ENCODE measurements around the gene NACA.
A peak's percentile ranks its signal among the peaks of the same experiment; 100 is the strongest.
"Not testable (repeated sequence)": the region's sequence is repeated elsewhere in the genome, so short reads cannot be mapped to it uniquely, and the experiment has no call there.

NACA gene

DNA sequence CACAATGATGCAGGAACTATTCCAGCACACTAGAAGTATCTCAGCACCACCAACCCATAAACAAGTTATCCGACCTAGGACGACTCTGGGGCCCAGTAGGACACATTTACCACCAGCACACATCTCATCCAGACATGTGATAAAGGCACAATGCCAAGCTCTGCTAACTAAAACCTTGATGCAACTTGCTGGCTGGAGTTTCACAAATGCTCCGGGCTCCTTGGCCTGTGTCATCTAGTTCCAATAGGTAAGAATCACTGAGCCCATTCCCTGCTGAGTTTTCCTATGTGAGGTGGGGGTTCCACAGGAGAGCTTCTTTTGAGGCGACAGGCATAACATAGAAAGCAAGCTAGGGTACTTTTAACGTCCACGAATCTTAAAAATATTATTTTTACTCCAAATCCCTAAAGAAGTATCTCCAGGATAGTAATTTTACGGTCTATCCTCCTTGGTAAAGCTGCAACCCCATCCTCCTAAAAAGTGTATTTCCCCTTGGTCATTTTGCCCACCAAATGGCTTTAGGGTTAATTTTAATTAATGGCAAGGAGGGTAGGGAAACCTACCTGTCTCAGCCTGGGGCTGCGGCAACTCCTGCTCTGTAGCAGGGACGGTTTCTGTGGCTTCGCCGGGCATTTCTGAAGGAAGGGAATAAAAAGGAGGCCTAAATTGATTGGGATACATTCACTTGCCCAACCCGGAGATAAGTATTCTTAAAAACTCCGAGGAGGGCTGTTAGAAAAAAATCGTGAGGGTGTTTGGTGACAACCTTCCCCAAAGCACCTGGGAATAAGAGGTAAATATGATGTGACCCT is 1.0 kb downstream of the NACA start:
- no peak for DNase-seq

DNA sequence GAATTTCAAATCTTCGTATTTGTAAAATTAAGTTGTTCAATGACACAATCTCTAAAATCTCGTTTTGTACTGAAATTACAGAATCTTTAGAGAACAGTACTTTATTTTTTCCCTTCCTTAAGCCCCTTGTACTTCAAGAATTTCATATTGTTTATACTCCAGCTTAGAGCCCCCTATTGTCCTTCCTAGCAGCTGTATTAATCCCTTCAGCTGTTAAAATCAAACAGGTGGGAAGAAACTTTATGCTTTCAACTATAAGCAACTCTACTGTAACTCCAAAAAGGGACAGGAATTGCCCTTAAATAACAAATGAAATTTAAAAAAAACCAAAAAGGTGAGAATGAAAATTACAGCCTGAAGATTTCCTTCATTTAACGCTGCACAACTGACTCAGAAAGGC is 1.7 kb downstream of the NACA start:
- no peak for DNase-seq

DNA sequence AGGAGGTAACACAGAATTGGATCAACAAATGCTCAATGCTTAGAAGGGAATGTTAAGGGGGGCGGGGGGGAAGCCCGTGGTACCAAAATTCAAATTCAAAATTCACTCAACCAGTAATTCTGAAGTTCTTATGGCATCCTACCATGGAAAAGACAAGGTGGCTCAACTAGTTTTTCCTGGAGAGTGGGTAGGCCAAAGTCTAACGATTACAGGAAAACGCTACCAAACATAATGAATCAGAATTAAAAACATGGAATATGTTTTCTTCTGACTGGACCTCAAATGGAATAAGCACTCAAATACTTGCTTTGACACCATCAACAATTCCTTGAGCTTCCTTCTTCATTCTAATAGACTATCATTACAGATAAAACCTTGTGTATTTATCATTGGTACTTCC is 2.3 kb downstream of the NACA start:
- DNase-seq, result no peak

DNA sequence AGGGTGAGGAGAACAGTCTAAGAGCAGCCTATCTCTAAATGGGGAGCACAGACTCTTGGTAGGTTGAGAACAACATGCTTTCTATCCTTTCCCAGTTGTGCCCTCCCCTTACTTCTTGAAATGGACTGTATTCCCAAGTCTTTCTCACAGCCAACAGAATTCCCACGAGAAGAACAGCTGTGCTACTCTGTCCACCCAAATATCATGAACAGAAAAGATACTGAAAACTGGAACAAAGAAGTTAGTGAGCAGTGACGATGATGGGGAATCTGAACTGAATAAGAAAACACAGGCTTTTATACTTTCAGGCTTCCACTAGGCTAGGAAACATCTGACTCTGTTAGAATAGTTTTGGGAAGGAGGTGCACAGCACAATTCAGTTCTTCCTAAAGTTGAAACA is 3.4 kb downstream of the NACA start:
- DNase-seq, result no peak

DNA sequence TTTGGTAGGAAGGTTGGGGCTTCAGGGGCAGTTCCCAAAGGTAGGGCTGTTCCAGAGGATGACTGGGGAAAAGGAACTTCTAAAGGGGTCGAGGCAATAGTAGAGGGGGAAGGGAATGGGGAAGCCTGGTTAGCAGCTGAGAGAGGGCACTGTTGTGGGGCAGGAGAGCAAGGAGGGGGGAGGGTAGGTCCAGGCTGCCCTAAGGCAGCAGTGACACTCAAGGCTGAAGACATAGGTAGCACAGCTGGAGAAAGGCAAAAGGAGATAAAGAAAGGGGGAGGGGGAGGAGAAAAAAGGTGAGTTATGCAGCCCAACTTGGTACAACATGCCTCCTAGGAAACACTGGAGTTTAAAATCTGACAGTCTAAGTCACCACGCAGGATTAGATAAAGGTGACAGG is 3.9 kb downstream of the NACA start:
- DNase-seq, result no peak

DNA sequence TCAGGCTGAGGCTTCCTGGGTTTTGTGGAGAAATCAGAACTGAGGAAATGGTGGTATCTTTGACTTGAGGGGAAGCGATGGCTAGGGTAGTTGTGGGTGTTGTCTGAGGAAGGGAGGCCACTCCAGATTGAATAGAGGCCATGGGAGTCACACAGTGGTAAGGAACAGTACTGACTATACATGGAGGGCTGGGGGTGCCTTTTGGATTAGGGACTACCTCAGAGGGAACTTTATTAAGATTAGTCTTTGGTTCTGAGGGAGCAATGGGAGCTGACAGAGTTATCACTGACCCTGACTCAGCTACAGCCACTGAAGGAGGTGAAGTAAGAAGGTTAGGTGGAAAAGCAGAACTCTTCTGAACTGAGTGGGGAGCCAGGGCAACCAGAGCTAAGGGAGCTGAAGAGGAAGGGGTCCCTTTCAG is 4.4 kb downstream of the NACA start:
- no peak for DNase-seq

DNA sequence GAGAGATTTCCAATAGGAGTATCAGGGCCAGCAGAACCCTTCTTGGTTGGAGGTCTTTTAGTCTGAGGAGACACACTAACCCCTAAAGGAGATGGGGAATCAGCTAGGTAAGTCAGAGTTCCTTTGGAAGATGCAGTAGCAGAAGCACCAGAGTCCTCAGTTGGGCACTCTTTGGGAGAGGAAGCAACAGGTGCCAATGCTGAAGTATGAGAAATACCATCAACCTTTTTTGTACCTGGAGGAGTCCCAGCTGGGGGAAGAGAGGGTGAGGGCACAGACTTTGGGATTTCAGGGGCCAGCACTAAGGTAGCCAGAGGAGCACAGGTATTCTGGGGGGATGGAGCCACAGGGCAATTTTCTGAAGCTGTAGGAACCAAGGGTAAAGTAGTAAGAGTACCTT is 6.0 kb downstream of the NACA start:
- DNase-seq, result no peak

DNA sequence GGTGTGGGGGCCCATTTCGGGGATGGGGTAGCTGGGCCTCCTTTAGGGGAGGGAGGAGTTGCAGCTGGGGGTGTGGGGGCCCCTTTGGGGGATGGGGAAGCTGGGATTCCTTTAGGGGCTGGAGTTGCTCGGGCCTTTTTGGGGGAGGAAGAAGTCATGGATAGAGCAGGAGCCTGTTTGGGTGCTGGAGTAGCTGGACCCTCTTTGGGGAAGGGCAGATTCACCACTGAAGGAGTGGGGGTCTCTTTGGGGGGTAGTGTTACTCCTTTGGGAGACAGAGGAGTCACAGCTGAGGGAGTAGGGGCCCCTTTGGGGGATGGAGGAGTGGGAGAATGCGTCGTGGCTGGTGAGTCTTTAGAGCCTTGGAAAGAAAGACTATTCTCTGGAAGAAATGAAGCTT is 6.5 kb downstream of the NACA start:
- no peak for DNase-seq

DNA sequence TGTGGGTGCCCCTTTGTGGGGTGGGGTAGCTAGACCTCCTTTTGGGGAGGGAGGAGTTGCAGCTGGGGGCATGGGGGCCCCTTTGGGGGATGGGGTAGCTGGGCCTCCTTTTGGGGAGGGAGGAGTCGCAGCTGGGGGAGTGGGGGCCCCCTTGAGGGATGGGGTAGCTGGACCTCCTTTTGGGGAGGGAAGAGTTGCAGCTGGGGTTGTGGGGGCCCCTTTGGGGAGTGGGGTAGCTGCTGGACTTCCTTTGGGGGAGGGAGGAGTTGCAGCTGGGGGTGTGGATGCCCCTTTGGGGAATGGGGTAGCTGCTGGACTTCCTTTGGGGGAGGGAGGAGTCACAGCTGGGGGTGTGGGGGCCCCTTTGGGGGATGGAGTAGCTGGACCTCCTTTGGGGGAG is 7.0 kb downstream of the NACA start:
- DNase-seq, result no peak

DNA sequence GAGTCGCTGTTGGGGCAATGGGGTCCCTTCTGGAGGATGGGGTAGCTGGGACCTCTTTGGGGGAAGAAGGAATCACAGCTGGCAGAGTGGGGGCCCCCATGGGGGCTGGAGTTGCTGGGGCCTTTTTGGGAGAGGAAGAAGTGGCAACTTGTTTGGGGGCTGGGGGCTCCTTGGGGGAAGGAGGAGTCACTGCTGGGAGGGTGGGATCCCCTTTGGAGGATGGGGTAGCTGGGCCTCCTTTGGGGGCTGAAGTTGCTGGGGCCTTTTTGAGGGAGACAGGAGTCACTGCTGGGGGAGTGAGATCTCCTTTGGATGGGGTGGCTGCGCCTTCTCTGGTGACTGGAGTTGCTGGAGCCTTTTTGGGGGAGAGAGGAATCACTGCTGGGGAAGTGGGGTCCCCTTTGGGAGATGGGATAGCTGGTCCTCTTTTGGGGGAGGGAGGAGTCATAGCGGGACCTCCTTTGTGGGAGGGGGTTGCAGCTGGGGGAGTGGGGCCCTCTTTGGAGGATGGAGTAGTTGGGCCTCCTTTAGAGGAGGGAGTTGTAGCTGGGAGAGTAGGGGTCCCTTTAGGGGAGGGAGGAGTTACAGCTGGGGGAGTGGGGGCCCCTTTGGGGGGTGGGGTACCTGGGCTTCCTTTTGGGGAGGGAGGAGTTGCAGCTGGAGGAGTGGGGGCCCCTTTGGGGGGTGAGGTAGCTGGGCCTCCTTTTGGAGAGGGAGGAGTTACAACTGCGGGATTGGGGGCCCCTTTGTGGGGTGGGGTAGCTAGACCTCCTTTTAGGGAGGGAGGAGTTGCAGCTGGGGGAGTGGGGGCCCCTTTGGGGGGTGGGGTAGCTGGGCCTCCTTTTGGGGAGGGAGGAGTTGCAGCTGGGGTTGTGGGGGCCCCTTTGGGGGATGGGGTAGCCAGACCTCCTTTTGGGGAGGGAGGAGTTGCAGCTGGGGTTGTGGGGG is 7.9 kb downstream of the NACA start:
- no peak for DNase-seq

DNA sequence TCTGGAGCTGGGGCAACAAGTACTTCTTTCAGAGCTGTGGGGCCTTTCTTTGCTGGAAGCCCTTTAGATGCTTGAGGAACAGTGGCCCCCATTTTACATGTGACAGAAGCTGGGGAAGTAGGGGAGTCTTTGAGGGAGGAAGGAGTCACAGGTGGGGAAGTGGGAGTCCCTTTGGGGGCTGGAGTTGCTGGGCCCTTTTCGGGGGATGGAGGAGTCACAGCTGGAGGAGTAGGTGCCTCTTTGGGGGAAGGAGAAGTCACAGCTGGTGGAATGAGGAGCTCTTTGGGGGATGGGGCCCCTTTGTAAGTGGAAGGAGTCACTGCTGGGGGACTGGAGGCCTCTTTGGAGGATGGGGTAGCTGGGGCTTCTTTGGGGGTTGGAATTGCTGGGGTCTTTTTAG is 8.6 kb downstream of the NACA start:
- no peak for DNase-seq

DNA sequence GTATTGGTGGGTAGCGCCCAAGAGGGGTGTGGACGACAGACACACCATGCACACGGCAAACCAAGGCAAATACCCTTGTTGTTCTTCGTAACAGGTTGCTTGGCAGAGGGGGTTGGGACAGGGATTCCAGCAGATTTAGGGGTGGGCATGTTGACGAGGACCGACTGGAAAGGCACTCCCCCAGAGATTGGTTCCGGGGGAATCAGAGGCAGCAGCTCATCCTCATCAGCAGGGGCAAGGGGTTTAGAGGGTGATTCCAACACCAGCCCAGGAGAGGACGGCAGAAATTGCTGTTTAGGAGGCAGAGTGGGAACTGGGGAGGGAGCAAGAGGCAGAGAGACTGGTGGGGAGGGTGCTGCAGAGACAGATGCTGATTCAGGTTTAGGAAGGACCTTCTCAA is 9.3 kb downstream of the NACA start:
- DNase-seq, result no peak

DNA sequence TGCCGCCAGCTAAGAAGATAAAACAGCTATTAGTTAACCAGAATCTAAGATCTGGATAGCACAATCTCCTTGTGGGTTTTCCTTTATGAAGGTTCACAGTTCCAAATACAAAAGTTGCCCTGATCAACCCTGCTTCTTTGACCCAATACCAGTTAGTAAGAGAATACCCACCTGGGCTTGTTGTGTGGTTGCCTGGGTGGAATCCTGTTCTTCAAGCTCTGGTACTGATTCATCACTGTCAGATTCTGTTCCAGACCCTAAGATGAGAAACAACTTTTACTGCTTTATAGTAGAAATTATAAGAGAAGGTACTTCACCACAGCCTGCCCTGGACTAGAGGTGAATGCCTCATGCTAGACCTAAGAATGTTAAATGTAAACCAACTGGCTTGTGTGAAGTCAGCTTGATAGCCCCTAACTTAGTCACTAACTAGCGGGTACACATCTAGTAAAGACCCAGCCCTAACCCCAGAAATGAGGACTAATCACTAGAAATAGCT is 10.6 kb downstream of the NACA start:
- DNase-seq, result no peak

DNA sequence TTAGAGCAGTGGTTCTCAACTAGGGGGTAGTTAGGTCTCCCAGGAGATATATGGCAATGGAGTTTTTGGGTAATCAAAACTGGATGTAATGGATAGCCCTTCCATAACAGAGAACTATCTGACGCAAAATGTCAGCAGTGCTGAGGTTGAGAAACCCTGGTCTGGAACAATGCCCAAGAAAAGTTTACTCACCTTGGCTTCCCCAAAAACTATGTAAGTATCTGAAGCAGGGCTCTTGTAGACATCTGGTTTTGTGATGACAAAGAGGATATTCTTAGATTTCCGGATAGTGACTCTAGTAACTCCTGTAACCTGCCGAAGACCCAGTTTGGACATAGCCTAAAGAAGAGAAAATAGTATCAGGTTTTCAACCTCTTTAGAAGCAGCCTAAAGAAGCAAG is 11.8 kb downstream of the NACA start:
- DNase-seq, result no peak

DNA sequence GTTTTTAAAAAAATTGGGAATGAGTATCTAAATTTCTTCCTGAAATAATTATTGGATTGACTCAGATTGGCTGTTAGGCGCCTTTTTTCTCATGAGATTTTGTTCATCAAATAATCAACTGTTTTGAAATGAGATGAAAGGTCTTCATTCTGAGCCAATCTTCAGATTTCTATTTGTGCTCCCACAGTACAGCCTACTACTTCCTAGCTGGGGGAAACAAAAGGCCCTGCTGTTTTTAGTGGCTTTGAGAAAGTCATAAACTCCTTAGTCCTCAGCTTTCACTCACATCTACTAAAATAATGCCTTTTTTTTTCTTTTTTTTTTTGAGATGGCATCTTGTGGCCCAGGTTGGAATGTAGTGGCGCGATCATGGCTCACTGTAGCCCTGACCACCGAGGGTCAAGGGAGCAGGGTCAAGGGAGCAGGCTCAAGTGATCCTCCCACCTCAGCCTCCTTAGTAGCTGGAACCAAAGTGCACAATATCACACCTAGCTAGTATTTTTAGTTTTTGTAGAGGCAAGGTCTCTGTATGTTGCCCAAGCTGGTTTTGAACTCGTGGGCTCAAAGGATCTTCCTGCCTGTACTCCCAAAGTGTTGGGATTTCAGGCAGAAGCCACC is 15.2 kb downstream of the NACA start:
- no peak for DNase-seq

DNA sequence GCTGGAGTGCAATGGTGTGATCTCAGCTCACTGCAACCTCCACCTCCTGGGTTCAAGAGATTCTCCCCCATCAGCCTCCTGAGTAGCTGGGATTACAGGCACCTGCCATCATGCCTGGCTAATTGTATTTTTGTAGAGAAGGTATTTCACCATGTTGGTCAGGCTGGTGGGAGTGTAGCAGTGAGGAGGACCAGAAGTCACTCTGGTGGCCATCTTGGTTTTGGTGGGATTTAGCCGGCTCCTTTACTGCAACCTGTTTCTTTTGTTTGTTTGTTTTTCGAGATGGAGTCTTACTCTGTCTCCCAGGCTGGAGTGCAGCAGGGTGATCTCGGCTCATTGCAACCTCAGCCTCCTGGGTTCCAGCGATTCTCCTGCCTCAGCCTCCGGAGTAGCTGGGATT is 20.6 kb downstream of the NACA start:
- DNase-seq, result not testable (repeated sequence)

DNA sequence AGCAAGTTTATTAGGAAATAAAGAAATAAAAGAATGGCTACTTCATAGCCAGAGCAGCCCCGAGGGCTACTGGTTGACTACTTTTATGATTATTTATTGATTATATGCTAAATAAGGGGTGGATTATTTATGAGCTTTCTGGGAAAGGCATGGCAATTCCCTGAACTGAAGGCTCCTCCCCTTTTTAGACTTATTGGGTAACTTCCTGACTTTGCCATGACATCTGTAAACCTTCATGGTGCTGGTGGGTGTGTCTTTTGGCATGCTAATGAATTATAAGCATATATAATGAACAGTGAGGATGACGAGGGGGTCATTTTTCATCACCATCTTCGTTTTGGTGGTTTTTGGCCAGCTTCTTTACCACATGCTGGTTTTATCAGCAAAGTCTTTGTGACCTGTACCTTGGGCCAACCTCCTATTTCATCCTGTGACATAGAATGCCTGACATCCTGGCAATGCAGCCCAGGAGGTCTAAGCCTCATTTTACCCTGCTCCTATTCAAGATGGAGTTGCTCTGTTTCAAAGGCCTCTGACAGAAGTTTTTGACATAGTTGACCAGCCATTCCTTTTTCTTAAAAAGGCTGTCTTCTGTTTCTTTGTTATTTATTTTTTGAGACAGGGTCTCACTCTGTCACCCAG is 26.0 kb downstream of the NACA start:
- no peak for DNase-seq

DNA sequence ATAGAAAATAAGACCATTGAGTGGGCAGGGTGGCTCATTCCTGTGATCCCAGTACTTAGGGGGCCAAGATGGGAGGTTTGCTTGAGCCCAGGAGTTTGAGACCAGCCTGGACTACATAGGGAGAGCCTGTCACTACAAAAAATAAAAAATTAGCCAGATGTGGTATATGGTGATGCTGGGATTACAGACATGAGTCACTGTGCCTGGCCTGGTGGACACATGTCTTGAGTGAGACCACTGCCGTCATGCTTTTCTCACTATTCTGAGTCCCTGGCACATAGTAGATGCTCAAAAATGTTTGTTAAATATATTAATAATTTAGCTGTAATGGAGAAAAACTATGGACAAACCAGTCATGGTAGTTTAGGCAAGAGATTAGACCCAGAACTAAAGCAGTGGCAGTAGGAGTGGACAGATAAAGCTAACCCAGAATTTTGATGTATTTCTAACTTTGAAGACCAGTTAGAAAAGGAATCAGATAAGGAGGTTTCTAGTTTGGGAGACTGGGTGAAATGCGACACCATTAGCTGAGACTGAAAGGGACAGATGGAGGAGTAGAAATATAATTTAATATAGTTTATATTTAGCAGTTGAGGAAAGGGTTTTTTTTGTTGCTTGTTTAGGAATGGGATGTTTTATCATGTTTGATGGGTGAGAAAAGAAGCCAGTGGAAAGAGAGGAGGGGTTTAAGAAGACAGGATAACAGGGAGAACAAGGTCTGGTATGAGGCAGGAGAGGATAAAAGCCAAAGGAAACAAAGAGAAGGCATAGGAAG is 29.6 kb downstream of the NACA start:
- no peak for DNase-seq

DNA sequence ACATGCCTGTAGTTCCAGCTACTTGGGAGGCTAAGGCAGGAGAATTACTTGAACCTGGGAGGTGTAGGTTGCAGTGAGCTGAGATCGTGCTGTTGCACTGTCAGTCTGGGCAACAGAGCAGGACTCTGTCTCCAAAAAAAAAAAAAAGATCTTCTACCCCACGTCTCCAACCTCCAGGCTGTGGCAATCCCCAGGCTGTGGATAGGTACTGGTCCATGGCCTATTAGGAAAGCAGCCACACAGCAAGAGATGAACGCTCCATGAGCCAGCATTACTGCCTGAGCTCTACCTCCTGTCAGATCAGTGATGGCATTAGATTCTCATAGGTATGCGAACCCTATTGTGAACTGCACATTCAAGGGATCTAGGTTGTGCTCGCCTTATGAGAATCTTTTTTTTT is 30.9 kb downstream of the NACA start:
- DNase-seq, result no peak

DNA sequence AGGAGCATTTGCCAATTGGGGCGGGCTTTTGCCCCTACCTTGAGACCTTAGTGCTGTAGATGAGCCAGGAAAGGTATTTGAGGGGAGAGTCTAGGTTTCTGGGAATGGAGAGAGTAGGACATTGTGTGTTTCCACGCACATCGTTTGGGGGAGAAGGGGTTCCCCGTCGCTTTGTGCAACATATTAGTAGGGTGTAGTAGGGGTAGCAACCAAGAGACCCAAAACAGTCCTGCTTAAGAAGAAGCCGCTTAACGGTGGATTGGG is 36.3 kb downstream of the NACA start:
- DNase-seq, result no peak

DNA sequence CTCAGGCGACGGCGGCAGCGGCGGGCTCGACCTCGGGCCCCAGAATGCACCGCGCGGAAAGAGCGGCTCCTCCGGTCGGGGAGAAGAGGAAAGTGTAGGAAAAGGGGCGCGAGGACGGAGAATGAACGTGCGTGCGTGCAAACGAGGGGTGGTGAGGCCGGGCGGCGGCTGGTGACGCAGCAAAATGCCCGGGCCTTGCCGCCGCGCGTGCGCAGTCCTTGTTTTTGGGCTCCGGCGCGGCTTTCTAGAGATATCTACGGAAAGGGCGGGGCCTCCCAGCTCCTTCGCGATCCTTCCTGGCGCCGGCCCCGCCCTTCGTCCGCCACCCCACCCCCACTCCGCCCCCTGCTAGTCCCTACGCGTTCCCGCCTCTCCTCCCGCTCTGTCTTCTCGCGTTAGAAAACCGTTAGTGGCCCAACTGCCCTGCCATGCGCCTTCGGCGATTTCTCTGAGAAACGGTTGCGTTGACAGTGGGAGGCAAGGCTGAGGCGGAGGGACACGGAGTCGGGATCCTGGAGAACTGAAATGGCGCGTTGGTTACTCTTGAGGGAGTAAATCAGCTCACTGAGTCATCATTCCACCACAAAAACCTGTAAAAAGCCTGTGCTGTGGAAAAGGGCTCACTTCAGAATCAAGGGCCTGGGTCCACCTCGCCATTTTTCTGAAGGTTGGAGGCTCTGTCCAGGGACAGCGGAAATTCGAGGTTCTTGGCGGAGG is 36.8 kb downstream of the NACA start, which contains the start of gene PTGES3:
PTGES3 (minus strand) TSS at position 156 of the 717 bp plus-strand sequence. CDS start 285 bp downstream, outside the sequence.
- peak; percentile 96 for DNase-seq
